ENCODE measurements around the gene ANAPC15.
A peak's percentile ranks its signal among the peaks of the same experiment; 100 is the strongest.

The ANAPC15 gene

DNA sequence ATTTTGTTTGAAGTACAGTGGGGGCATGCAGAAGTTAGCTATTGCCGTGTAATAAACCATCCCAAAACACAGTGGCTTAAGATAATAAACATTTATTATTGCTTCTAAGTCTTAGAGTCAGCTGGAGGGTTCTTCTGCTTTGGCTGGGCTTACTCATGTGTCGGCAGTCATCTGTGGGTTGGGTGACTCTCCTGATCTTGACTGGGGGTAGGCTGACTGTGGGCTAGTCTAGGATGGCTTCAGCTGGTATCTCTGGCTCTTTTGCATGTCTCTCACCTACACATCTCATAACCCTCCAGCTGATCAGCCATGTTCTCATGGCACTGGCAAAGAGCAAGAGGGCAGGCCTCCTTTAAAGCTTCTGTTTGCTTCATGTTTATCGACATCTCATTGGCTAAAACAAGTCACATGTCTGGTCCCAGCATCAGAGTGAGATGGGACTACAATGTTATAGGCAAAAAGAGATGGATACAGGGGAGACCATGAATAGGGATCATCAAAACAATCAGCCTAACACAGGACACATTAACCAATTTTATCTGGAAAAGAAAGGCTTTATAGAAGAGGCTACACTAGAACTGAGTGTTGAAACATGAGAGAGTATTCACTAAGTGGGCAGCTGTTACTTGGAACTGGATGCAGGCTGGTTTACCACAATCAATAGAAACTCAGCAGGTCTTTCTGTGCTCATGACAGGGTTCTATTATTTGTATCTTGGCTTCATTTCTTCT lies 26.7 kb downstream of the ANAPC15 start:
- no peak for DNase-seq (ENCODE audit: low read depth in 3 of 3)

DNA sequence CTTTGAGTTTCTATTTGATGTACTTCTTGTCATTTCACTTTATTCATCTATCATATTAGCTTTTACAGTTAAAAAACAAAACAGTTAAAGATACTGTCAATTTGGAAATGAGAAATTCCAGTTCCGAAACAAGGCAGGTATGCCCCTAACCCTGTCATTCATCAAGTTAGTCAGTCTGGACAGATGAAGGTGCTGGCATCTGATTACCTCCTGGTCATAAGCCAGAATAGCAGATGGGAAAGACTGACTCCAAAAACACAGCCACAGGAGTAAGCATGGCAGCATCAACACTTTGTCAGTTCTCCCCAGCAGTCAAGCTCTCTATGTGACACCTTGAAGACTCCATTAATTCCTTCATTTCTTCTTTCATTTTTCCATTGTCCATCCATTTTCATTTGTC lies 27.5 kb downstream of the ANAPC15 start:
- no peak for DNase-seq (ENCODE audit: low read depth in 3 of 3)

DNA sequence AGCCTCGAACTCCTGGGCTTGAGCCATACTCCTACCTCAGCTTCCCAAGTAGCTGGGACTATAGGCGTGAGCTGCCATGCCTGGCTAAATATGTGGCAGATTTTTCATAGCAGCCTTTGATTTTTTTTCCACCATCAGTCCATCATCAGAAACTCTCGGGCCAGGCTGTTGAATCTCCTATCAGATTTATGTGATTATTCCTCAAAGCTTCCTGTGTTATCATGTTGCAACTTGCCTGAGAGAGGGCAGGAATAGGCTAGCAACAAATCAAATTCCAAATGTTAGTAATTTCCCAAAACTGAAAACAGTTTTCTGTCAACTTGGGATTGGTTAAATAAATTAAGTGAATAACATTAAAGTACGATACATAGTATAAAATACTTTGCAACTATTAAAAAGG lies 28.4 kb downstream of the ANAPC15 start:
- DNase-seq (ENCODE audit: low read depth in 3 of 3) = no peak

GRCh38 chr11:72083414-72083813 lies 29.1 kb downstream of the ANAPC15 start:
- no peak for DNase-seq (ENCODE audit: low read depth in 3 of 3)

DNA sequence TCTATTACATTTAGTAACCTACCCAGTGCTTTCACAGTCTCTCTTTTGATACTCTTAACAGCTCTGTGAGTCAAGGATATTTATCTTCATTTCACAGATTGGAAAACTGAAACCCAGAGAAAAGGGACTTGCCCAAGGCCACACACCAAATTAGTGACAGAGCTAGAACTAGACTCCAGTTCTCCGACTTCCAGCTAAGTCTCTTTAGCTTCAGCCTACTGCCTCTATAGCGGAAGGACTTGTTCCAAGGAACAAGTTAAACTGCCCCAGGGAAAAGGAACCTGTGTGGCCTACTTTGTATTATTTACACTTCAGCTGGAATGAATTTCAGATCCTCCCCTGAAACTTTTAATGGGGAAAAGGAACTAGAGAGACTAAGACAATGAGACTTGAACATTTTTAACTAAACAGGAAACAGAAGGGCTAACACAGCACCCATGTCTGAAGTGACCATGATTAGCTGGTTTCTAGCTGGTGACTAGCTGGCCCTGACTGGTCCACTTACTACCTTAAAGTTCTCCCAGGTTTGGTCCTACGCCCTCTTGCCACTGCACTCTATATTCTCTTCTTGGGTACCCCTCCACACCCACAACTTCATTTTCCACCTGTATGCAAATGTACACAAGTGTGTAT lies 30.6 kb downstream of the ANAPC15 start:
- no peak for DNase-seq (ENCODE audit: low read depth in 3 of 3)

DNA sequence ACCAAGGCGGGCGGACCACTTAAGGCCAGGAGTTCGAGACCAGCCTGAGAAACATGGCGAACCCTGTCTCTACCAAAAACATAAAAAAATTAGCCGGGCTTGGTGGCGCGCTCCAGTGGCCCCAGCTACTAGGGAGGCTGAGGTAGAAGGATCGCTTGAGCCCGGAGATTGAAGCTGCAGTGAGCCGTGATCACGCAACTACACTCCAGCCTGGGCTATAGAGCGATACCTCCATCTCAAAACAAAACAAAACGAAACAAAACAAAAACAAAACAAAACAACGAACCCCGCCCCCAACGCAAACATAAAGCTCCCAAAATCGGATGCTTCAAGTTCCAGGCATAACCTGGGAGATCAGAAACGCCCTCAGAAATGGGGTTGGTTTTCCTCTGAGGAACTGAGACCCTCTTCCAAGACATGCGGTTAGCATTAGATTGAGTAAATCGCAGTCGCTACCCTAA lies 31.3 kb downstream of the ANAPC15 start:
- DNase-seq (ENCODE audit: low read depth in 3 of 3) = no peak

DNA sequence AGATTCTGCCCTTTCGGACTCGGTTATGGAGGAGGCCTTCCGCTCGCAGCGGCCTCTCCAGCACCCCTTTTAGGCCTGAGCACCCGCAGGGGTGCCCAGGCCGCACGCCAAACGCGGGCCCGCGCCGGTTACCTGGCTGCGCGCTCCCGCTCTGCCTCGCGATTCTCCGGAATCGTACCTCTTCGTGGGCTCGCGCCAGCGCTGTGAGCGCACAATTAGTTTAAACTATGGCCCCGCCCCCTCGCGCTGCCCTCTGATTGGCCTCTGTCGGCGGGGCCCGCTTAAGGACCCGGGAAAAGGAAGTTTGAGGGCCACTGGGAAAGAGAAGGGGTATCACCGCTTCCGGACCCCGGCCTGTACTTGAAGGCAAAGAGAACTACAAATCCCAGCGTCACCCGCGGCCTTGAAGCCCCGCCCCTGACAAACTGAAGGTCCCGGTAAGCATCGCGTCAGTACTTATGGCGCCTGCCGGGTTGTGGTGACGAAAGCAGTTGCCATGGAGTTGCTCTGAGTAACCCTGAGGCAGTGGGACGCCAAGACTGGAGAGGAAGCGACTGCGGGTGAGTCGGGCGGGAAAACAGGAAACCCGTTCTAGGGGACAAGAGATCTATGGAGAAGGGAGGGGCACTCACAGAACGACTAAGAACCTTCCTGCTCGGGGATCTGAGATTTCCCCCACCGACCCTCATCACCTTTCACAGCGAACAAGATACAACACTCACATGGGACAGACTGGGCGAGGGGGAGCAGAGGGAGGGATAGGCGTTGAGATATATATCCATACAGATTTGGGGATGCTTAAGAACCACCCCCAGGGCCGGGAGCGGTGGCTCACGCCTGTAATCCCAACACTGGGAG lies 31.9 kb downstream of the ANAPC15 start, which contains the start of the genes LRRC51 and NUMA1:
Gene LRRC51 (plus strand): TSS at position 525 of the 858 bp plus-strand sequence. CDS start 8,234 bp downstream, outside the sequence.
Gene NUMA1 (minus strand): TSS at position 217 of the 858 bp plus-strand sequence. CDS start 44,599 bp downstream, outside the sequence.
- DNase-seq (ENCODE audit: low read depth in 3 of 3) = peak; percentile 97 to 100 (median 98)

- no peak for DNase-seq (ENCODE audit: low read depth in 3 of 3)
Measured at GRCh38 chr11:72079819-72080325, 32.6 kb downstream of the ANAPC15 start.

GRCh38 chr11:72078477-72078876 lies 34.0 kb downstream of the ANAPC15 start:
- DNase-seq (ENCODE audit: low read depth in 3 of 3) = no peak

DNA sequence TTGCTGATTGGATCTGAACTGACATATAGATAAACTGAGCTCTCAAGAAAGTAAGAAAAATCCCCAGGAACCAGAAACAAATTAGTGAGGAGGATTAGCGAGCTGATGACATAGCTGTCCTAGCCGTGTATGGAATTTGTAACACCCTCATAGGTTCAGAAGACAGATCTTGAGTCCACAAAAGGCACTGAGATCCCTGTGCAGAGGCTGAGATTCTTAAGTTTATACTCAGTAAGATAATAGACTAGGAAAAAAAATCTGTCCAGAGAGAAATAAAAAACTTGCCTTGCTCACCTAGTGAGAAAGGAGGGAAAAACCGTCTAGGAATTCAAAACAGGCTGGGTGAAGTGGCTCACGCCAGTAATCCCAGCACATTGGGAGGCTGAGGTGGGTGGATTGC lies 36.7 kb downstream of the ANAPC15 start:
- DNase-seq (ENCODE audit: low read depth in 3 of 3) = no peak

GRCh38 chr11:72075109-72075508 lies 37.4 kb downstream of the ANAPC15 start:
- no peak for DNase-seq (ENCODE audit: low read depth in 3 of 3)

DNA sequence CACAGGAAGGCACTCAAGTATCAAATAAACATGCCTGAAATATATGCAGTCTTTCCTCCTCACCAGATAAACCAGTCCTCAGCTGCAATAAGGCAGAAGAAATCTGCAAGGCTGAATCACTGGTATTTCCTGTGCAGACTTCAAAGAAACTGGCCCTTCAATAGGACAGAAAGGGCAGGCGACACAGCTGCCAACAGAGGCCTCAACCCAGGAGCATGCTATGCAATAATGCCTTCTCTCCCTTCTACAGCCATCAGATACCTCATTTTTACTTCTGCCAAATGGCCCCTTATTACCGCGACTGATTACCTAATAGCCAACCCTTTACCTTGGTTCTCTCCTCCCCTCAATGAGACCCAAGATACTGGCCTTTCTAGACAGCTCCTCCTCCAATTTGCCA lies 40.1 kb downstream of the ANAPC15 start:
- DNase-seq (ENCODE audit: low read depth in 3 of 3) = no peak

GRCh38 chr11:72070491-72070890 lies 42.0 kb downstream of the ANAPC15 start:
- DNase-seq (ENCODE audit: low read depth in 3 of 3) = no peak

- no peak for DNase-seq (ENCODE audit: low read depth in 3 of 3)
Measured at GRCh38 chr11:72069787-72070251, 42.7 kb downstream of the ANAPC15 start.

DNA sequence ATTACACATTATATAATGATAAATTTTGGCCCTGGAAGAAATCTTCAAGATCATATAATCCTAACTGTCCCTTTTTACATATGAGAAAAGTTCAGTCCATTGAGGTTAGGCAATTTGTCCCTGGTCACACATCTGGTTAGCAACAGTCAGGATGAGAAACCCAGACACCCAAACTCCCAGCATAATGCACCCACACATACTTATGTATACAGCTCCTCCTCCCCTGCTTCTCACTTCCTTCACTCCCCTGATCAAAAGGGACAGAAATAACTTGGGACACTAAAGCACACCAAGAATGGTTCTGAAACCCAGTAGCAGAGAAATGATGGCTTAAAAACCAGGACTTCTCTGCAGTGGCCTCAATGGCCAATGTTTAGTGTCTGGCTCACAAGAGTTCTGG lies 43.3 kb downstream of the ANAPC15 start:
- DNase-seq (ENCODE audit: low read depth in 3 of 3) = no peak

- DNase-seq (ENCODE audit: low read depth in 3 of 3) = no peak
Measured at GRCh38 chr11:72067676-72068075, 44.8 kb downstream of the ANAPC15 start.

DNA sequence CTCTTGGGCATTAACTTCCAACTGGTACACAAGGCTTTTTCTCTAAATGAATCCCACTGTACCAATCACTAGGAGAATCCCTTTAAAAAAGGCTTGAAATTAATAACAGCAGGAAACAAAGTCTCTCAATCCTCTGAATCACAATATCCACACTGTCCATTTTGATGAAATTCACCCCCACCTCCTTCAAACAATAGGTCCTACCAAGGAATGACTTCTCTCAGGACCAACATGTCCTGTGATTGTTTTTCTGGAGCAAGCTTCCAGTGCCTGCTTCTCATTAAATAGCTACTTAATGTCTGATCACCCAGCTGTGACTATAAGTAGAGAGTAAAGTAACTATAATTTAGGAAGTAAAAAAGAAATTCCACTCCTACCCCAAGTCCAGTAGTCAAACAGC lies 45.2 kb downstream of the ANAPC15 start:
- DNase-seq (ENCODE audit: low read depth in 3 of 3) = no peak

DNA sequence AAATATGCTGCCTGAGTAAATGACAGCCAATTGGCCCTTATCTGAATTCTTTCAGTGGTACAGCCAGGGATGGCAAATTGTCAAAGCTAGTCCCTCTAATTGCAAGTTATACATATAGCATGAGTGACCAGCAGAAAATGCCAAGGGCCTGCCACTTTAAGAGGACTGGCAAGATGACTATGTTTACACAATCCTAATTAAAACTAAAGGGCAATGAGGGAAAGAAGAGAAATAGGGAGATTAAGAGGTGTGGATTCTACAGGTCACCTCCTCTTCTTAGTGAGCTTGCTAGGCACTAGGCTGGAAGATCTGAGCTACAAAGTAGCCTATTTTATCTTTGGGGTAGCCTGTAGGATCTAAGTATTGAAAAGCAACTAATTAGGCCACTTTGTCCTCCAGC lies 45.6 kb downstream of the ANAPC15 start:
- no peak for DNase-seq (ENCODE audit: low read depth in 3 of 3)

DNA sequence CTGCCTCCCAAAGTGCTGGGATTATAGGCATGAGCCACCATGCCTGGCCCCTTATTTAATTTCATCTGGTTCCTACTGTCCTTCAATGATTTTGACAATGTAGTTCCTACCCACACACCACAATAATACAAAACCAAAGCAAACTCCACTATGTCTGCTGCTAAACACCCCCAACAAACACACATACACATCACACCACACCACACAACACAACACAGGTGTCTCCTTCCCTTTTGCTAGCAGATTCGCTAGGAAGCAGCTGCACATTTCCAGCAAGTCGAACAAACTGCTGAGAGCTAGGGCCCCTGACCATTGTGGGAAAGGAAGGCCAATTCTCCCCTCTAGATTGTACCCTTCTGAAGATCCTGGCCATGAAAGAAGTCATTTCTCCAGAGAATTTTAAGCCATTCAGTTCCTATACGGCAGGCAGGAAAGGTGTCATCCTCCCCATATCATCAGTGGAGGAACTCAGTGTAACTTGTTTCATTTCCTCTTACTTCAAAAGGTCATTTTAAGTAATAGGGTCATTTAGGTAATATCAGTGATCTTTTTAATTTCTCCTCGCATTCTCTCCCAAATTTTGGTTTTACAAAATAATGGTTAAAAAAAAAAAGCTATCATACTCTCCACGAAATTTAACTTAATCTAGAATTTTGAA lies 50.6 kb downstream of the ANAPC15 start:
- no peak for DNase-seq (ENCODE audit: low read depth in 3 of 3)
